ENCODE data around the gene CKAP2L.

DNA sequence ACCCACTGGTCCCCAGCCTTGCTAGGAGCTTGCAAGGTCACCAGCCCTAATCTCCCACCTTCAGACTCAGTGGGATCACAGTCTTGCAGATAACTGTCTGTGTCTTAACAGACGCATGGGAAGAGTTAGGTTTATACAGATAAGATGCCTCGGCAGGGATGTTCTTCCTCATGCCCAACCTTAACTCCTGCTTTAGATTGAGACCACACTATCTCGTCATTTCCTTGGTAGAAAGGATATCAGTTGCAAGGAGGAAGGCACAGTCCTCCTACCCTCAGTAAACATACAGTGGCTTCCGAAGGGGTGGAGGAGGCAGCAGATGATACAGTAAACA lies 36.4 kb downstream of the CKAP2L start:
- TF ChIP-seq, protein P1, sequence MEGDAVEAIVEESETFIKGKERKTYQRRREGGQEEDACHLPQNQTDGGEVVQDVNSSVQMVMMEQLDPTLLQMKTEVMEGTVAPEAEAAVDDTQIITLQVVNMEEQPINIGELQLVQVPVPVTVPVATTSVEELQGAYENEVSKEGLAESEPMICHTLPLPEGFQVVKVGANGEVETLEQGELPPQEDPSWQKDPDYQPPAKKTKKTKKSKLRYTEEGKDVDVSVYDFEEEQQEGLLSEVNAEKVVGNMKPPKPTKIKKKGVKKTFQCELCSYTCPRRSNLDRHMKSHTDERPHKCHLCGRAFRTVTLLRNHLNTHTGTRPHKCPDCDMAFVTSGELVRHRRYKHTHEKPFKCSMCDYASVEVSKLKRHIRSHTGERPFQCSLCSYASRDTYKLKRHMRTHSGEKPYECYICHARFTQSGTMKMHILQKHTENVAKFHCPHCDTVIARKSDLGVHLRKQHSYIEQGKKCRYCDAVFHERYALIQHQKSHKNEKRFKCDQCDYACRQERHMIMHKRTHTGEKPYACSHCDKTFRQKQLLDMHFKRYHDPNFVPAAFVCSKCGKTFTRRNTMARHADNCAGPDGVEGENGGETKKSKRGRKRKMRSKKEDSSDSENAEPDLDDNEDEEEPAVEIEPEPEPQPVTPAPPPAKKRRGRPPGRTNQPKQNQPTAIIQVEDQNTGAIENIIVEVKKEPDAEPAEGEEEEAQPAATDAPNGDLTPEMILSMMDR (IDR thresholded peaks at IDR 0.05), result no peak
- TF ChIP-seq ZFX (IDR thresholded peaks at IDR 0.05; ENCODE audit: borderline replicate concordance), result no peak

Measured in 22Rv1 (cell line).